Measurements from ENCODE around the gene PLCB1. TPM values are rescaled to one million over a fixed set of nuclear protein-coding genes. Genes with fewer than 3 reads are reported as not detected.

Gene PLCB1
- total and polyA plus RNA-seq, 2 experiments from 2014 or later: 14.9 to 20.7 TPM

DNA sequence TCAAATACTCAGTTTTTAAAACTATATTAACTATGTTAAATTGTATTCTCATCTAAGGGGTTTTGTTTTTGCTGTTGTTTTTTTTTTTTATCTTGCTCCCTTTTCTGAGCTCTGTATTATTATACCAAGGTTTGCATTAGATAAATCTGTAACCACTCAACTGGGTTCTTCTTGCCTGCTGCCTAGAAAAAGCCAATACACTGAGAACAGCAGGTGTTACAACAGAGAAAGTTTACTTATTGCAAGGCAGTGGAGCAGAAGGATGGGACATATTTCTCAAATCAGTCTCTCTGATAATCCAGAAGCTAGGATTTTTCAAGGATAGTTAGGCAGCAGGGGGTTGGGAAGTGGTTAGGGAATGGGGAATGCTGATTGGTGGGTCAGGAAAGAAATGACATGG lies 558.0 kb downstream of the PLCB1 start (continued):
- TF ChIP-seq, protein P1, sequence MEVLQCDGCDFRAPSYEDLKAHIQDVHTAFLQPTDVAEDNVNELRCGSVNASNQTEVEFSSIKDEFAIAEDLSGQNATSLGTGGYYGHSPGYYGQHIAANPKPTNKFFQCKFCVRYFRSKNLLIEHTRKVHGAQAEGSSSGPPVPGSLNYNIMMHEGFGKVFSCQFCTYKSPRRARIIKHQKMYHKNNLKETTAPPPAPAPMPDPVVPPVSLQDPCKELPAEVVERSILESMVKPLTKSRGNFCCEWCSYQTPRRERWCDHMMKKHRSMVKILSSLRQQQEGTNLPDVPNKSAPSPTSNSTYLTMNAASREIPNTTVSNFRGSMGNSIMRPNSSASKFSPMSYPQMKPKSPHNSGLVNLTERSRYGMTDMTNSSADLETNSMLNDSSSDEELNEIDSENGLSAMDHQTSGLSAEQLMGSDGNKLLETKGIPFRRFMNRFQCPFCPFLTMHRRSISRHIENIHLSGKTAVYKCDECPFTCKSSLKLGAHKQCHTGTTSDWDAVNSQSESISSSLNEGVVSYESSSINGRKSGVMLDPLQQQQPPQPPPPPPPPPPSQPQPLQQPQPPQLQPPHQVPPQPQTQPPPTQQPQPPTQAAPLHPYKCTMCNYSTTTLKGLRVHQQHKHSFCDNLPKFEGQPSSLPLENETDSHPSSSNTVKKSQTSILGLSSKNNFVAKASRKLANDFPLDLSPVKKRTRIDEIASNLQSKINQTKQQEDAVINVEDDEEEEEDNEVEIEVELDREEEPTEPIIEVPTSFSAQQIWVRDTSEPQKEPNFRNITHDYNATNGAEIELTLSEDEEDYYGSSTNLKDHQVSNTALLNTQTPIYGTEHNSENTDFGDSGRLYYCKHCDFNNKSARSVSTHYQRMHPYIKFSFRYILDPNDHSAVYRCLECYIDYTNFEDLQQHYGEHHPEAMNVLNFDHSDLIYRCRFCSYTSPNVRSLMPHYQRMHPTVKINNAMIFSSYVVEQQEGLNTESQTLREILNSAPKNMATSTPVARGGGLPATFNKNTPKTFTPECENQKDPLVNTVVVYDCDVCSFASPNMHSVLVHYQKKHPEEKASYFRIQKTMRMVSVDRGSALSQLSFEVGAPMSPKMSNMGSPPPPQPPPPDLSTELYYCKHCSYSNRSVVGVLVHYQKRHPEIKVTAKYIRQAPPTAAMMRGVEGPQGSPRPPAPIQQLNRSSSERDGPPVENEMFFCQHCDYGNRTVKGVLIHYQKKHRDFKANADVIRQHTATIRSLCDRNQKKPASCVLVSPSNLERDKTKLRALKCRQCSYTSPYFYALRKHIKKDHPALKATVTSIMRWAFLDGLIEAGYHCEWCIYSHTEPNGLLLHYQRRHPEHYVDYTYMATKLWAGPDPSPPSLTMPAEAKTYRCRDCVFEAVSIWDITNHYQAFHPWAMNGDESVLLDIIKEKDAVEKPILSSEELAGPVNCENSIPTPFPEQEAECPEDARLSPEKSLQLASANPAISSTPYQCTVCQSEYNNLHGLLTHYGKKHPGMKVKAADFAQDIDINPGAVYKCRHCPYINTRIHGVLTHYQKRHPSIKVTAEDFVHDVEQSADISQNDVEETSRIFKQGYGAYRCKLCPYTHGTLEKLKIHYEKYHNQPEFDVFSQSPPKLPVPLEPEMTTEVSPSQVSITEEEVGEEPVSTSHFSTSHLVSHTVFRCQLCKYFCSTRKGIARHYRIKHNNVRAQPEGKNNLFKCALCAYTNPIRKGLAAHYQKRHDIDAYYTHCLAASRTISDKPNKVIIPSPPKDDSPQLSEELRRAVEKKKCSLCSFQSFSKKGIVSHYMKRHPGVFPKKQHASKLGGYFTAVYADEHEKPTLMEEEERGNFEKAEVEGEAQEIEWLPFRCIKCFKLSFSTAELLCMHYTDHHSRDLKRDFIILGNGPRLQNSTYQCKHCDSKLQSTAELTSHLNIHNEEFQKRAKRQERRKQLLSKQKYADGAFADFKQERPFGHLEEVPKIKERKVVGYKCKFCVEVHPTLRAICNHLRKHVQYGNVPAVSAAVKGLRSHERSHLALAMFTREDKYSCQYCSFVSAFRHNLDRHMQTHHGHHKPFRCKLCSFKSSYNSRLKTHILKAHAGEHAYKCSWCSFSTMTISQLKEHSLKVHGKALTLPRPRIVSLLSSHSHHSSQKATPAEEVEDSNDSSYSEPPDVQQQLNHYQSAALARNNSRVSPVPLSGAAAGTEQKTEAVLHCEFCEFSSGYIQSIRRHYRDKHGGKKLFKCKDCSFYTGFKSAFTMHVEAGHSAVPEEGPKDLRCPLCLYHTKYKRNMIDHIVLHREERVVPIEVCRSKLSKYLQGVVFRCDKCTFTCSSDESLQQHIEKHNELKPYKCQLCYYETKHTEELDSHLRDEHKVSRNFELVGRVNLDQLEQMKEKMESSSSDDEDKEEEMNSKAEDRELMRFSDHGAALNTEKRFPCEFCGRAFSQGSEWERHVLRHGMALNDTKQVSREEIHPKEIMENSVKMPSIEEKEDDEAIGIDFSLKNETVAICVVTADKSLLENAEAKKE (CRISPR knock-in tag; IDR thresholded peaks at IDR 0.05): no peak
- TF ChIP-seq, protein P2, sequence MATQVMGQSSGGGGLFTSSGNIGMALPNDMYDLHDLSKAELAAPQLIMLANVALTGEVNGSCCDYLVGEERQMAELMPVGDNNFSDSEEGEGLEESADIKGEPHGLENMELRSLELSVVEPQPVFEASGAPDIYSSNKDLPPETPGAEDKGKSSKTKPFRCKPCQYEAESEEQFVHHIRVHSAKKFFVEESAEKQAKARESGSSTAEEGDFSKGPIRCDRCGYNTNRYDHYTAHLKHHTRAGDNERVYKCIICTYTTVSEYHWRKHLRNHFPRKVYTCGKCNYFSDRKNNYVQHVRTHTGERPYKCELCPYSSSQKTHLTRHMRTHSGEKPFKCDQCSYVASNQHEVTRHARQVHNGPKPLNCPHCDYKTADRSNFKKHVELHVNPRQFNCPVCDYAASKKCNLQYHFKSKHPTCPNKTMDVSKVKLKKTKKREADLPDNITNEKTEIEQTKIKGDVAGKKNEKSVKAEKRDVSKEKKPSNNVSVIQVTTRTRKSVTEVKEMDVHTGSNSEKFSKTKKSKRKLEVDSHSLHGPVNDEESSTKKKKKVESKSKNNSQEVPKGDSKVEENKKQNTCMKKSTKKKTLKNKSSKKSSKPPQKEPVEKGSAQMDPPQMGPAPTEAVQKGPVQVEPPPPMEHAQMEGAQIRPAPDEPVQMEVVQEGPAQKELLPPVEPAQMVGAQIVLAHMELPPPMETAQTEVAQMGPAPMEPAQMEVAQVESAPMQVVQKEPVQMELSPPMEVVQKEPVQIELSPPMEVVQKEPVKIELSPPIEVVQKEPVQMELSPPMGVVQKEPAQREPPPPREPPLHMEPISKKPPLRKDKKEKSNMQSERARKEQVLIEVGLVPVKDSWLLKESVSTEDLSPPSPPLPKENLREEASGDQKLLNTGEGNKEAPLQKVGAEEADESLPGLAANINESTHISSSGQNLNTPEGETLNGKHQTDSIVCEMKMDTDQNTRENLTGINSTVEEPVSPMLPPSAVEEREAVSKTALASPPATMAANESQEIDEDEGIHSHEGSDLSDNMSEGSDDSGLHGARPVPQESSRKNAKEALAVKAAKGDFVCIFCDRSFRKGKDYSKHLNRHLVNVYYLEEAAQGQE (IDR thresholded peaks at IDR 0.05; ENCODE audit: unreplicated experiment): no peak
- TF ChIP-seq EZH2 (IDR thresholded peaks at IDR 0.05; ENCODE audit: low read depth, unreplicated experiment) (no peak), CREB1 (CRISPR knock-in tag; IDR thresholded peaks at IDR 0.05; ENCODE audit: low read depth) (no peak), EZH2phosphoT487 (IDR thresholded peaks at IDR 0.05; ENCODE audit: unreplicated experiment) (no peak), JUNB (IDR thresholded peaks at IDR 0.05; ENCODE audit: unreplicated experiment) (no peak), STAT1 (IDR thresholded peaks at IDR 0.05; ENCODE audit: unreplicated experiment) (no peak)
